Measurements from ENCODE around the gene C15orf39. TPM values are rescaled to one million over a fixed set of nuclear protein-coding genes. Genes with fewer than 3 reads are reported as not detected.
"Not testable (repeated sequence)": the region's sequence is repeated elsewhere in the genome, so short reads cannot be mapped to it uniquely, and the experiment has no call there.

The C15orf39 gene
- total and polyA plus RNA-seq, 2 experiments from 2014 or later: 13.4 to 54.1 TPM

DNA sequence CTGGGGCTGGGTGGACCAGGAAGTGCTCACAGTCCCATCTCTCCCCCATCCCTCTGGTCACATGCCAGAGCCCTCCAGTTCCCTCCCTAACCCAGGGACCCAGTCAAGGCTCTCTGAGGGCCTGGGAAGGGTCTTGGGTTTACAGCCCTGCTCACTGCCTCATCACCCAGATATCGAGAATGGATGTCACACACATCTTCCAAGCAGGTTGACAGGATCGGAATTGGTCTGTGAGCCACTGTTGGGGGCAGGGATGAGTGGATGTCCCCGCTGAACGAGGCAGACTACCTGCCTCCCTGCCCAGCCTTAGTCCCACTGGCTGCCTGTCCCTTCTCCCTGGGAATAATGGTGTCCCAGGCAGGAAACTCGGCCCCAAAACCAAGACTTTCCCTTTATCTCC, 36.5 kb downstream of the C15orf39 start:
- H3K9me2 ChIP-seq (ENCODE audit: insufficient read depth): no peaks in the 10 kb centered on the region
- Mint-ChIP-seq H3K9me3 (no peaks in the 10 kb centered on the region), H3K27me3 (ENCODE audit: insufficient read depth, low read depth, poor library complexity) (peaks cover 19% of the 10 kb centered on the region), H3K4me3 (no peak overlapping the region), H3K27ac (no peak overlapping the region), H3K36me3 (ENCODE audit: low read depth) (no peaks in the 10 kb centered on the region), H3K4me1 (no peaks in the 10 kb centered on the region; the same call in 1 of the 3 replicates)
- no peaks in the 10 kb centered on the region for H3K79me2 ChIP-seq (replicated peaks; ENCODE audit: insufficient read depth)
- H3K27me3 ChIP-seq (ENCODE audit: insufficient read depth): no peaks in the 10 kb centered on the region
- TF ChIP-seq CREB1 (CRISPR knock-in tag; IDR thresholded peaks at IDR 0.05; ENCODE audit: low read depth) (no peak), EZH2 (IDR thresholded peaks at IDR 0.05; ENCODE audit: low read depth, unreplicated experiment) (no peak), EZH2phosphoT487 (IDR thresholded peaks at IDR 0.05; ENCODE audit: unreplicated experiment) (no peak), JUNB (IDR thresholded peaks at IDR 0.05; ENCODE audit: unreplicated experiment) (no peak), STAT1 (IDR thresholded peaks at IDR 0.05; ENCODE audit: unreplicated experiment) (no peak)
- TF ChIP-seq, protein P1, sequence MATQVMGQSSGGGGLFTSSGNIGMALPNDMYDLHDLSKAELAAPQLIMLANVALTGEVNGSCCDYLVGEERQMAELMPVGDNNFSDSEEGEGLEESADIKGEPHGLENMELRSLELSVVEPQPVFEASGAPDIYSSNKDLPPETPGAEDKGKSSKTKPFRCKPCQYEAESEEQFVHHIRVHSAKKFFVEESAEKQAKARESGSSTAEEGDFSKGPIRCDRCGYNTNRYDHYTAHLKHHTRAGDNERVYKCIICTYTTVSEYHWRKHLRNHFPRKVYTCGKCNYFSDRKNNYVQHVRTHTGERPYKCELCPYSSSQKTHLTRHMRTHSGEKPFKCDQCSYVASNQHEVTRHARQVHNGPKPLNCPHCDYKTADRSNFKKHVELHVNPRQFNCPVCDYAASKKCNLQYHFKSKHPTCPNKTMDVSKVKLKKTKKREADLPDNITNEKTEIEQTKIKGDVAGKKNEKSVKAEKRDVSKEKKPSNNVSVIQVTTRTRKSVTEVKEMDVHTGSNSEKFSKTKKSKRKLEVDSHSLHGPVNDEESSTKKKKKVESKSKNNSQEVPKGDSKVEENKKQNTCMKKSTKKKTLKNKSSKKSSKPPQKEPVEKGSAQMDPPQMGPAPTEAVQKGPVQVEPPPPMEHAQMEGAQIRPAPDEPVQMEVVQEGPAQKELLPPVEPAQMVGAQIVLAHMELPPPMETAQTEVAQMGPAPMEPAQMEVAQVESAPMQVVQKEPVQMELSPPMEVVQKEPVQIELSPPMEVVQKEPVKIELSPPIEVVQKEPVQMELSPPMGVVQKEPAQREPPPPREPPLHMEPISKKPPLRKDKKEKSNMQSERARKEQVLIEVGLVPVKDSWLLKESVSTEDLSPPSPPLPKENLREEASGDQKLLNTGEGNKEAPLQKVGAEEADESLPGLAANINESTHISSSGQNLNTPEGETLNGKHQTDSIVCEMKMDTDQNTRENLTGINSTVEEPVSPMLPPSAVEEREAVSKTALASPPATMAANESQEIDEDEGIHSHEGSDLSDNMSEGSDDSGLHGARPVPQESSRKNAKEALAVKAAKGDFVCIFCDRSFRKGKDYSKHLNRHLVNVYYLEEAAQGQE (IDR thresholded peaks at IDR 0.05; ENCODE audit: unreplicated experiment): no peak
- peaks cover 5% of the 10 kb centered on the region; the same call in 1 of the 2 replicates for H3K4me1 ChIP-seq (ENCODE audit: insufficient read depth)
- 0 out of 2 replicates have a peak overlapping the region, but pooled peaks have one; percentile 59 for H2AFZ ChIP-seq
- no peak overlapping the region for H3K4me3 ChIP-seq
- no peak overlapping the region for H3K27ac ChIP-seq (ENCODE audit: low read depth)
- H4K20me1 ChIP-seq (replicated peaks; ENCODE audit: insufficient read depth): no peaks in the 10 kb centered on the region
- H3K4me2 ChIP-seq: no peak overlapping the region
- no peaks in the 10 kb centered on the region for H3F3A ChIP-seq (replicated peaks; ENCODE audit: low read depth)
- DNase-seq (ENCODE audit: low spot score) (no peak), ATAC-seq (no peak)
- no peaks in the 10 kb centered on the region for H3K36me3 ChIP-seq (ENCODE audit: insufficient read depth)

DNA sequence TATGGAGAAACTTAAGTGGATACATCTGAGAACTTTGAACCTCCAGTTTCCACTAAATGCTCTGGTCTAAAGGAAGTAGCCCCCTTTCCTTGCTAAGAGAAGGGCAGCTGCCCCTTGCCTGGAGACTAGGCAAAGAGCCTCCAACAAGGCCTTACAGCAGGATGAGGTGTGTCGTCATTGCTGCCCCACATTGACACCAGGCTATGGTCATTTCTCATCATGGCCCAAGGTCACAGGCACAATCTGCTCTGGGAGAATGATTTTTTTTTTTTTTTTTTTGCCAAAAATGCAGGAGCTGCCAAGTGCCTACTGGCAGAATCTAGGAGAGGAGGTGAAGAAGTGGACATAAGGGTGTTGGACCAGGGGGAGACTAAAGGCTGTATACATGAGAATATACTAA, 44.1 kb downstream of the C15orf39 start:
- H3K9me2 ChIP-seq (ENCODE audit: insufficient read depth); DNase-seq (ENCODE audit: low spot score); H3K4me3 Mint-ChIP-seq; H4K20me1 ChIP-seq (replicated peaks; ENCODE audit: insufficient read depth); H3K4me2 ChIP-seq; H3K79me2 ChIP-seq (replicated peaks; ENCODE audit: insufficient read depth); H2AFZ ChIP-seq; ATAC-seq; H3K36me3 Mint-ChIP-seq (ENCODE audit: low read depth); H3K4me3 ChIP-seq; H3K36me3 ChIP-seq (ENCODE audit: insufficient read depth); H3K27me3 ChIP-seq (ENCODE audit: insufficient read depth); H3K27ac ChIP-seq (ENCODE audit: low read depth); H3K27ac Mint-ChIP-seq; H3K9me3 Mint-ChIP-seq; H3F3A ChIP-seq (replicated peaks; ENCODE audit: low read depth): not testable (repeated sequence)
- Mint-ChIP-seq H3K4me1 (peaks cover 22% of the 10 kb centered on the region), H3K27me3 (ENCODE audit: insufficient read depth, low read depth, poor library complexity) (peaks cover 15% of the 10 kb centered on the region)
- peaks cover 10% of the 10 kb centered on the region for H3K4me1 ChIP-seq (ENCODE audit: insufficient read depth)

DNA sequence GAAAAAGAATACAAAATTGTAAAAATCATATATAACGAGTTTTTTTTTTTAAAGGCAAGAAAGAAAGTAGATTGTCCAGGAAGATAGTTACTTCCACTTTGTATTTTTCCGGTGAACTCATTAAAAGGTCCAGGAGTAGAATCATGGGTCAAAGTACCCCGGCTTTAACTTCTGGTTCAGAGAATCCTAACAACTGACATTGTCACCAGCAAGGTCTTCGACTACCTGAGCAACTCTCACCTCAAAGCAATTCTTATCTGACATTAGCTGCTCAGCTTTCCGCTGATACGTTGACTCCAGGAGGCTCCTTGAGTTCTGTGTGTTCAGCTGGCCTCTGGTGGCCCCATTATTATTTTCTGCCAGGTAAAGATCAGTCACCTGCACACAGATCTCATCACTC, 47.3 kb downstream of the C15orf39 start:
- H3K79me2 ChIP-seq (replicated peaks; ENCODE audit: insufficient read depth); H3K9me3 Mint-ChIP-seq; H3K9me2 ChIP-seq (ENCODE audit: insufficient read depth); H3K4me2 ChIP-seq; H3K27ac Mint-ChIP-seq; H3K36me3 Mint-ChIP-seq (ENCODE audit: low read depth); ATAC-seq; H3K27me3 ChIP-seq (ENCODE audit: insufficient read depth); H3F3A ChIP-seq (replicated peaks; ENCODE audit: low read depth); H4K20me1 ChIP-seq (replicated peaks; ENCODE audit: insufficient read depth); H3K36me3 ChIP-seq (ENCODE audit: insufficient read depth); H3K4me3 Mint-ChIP-seq; H2AFZ ChIP-seq; H3K4me3 ChIP-seq; DNase-seq (ENCODE audit: low spot score); H3K27ac ChIP-seq (ENCODE audit: low read depth): not testable (repeated sequence)
- H3K4me1 Mint-ChIP-seq: peaks cover 40% of the 10 kb centered on the region
- peaks cover 11% of the 10 kb centered on the region for H3K27me3 Mint-ChIP-seq (ENCODE audit: insufficient read depth, low read depth, poor library complexity)
- peaks cover 29% of the 10 kb centered on the region for H3K4me1 ChIP-seq (ENCODE audit: insufficient read depth)

Data from GM23338 (cell line).